SK-N-MC (cell line): ENCODE data around the gene DMAP1.

Source experiments
- DNase-seq: peaks from one replicate; pipeline ENCODE4 v3.0.0-alpha.2; 2011; ENCODE audit warnings: low read depth, low spot score
- H3K27ac ChIP-seq: fragments of 200-600 bp; sonication (generic); 2 replicates; pipeline ENCODE4 v1.5.1; 2016; ENCODE audit warnings: mixed run types
- H3K36me3 ChIP-seq: fragments of 200-600 bp; sonication (generic); 2 replicates; pipeline ENCODE4 v1.6.1; 2017; ENCODE audit warnings: antibody characterized with exemption, low read length, mixed read lengths; ENCODE audit not compliant: insufficient read depth
- H3K4me3 ChIP-seq: fragments of 200-600 bp; sonication (generic); 2 replicates; pipeline ENCODE4 v1.5.1; 2016
- H3K9ac ChIP-seq: fragments of 200-600 bp; sonication (generic); 2 replicates; pipeline ENCODE4 v1.8.0; 2017; ENCODE audit warnings: mixed run types, mixed read lengths; ENCODE audit not compliant: insufficient read length
- H3K9me3 ChIP-seq: fragments of 200-600 bp; sonication (generic); 2 replicates; pipeline ENCODE4 v1.6.1; 2017; ENCODE audit warnings: low read depth, mild to moderate bottlenecking, antibody characterized with exemption, low read length, moderate library complexity, mixed read lengths
- EZH2 ChIP-seq: fragments of 200-600 bp; sonication (generic); IDR thresholded peaks from one replicate; pipeline ENCODE4 v1.6.1; 2017; ENCODE audit warnings: antibody characterized with exemption
- FOXP2 ChIP-seq: optimal IDR thresholded peaks from 2 replicates; pipeline ENCODE3; 2011; ENCODE audit warnings: mild to moderate bottlenecking, moderate library complexity; ENCODE audit not compliant: insufficient read depth; ENCODE audit errors: extremely low read length, control extremely low read depth
- POLR2AphosphoS5 ChIP-seq: IDR thresholded peaks from 2 replicates; pipeline ENCODE4 v1.6.1; 2012; ENCODE audit warnings: mild to moderate bottlenecking, low read depth, low read length, borderline replicate concordance

DMAP1 gene

GRCh38 chr1:44222397-44223186 lies 9.3 kb downstream of the DMAP1 start:
- no peak overlapping the region for H3K27ac ChIP-seq
- no peak for DNase-seq
- peaks cover 39% of the 10 kb centered on the region; the same call in 1 of the 2 replicates for H3K36me3 ChIP-seq
- no peak overlapping the region for H3K4me3 ChIP-seq
- H3K9me3 ChIP-seq = no peaks in the 10 kb centered on the region
- TF ChIP-seq EZH2 (no peak), FOXP2 (no peak)
- H3K9ac ChIP-seq = no peak overlapping the region

- no peak for DNase-seq
- no peak overlapping the region for H3K4me3 ChIP-seq
- TF ChIP-seq EZH2 (no peak), FOXP2 (no peak), POLR2AphosphoS5 (no peak)
- no peak overlapping the region for H3K9ac ChIP-seq
- no peaks in the 10 kb centered on the region for H3K9me3 ChIP-seq
- H3K27ac ChIP-seq = no peak overlapping the region
- peaks cover 36% of the 10 kb centered on the region; the same call in 1 of the 2 replicates for H3K36me3 ChIP-seq
These were observed 9.9 kb downstream of the DMAP1 start for GRCh38 chr1:44223187-44223610.

GRCh38 chr1:44225761-44226160 lies 12.5 kb downstream of the DMAP1 start:
- Histone ChIP-seq H3K27ac (no peak overlapping the region), H3K9me3 (no peaks in the 10 kb centered on the region), H3K9ac (no peak overlapping the region), H3K36me3 (peaks cover 10% of the 10 kb centered on the region; the same call in 1 of the 2 replicates), H3K4me3 (no peak overlapping the region)
- no peak for DNase-seq
- TF ChIP-seq POLR2AphosphoS5 (no peak), FOXP2 (no peak), EZH2 (no peak)

GRCh38 chr1:44227211-44227610 lies 13.9 kb downstream of the DMAP1 start:
- peaks cover 10% of the 10 kb centered on the region; the same call in 1 of the 2 replicates for H3K36me3 ChIP-seq
- no peaks in the 10 kb centered on the region for H3K9me3 ChIP-seq
- no peak overlapping the region for H3K27ac ChIP-seq
- no peak overlapping the region for H3K4me3 ChIP-seq
- TF ChIP-seq EZH2 (no peak), POLR2AphosphoS5 (no peak), FOXP2 (no peak)
- no peak overlapping the region for H3K9ac ChIP-seq
- DNase-seq = no peak

DNA sequence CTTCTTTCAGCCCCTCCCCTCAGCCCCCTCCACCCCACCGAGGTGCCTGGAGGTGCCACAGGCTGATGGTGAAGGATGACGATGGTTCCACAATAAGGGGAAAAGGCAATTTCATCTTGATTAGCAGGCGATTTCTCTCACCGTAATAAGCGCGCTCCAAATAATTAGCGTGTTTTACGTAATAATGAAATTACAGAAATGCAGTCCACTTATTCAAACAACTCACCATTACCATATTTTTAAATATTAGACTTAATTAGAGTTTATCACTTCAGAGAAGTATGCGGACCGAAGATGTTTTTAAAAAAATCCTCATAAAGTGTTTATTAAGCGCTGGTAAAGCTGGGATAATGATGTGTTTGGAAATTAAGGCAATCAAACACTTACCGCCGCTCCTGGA lies 14.9 kb downstream of the DMAP1 start:
- H3K27ac ChIP-seq = no peak overlapping the region
- DNase-seq = no peak
- peaks cover 10% of the 10 kb centered on the region; the same call in 1 of the 2 replicates for H3K36me3 ChIP-seq
- no peak overlapping the region for H3K9ac ChIP-seq
- no peak overlapping the region for H3K4me3 ChIP-seq
- TF ChIP-seq POLR2AphosphoS5 (no peak), EZH2 (no peak), FOXP2 (no peak)
- no peaks in the 10 kb centered on the region for H3K9me3 ChIP-seq

DNA sequence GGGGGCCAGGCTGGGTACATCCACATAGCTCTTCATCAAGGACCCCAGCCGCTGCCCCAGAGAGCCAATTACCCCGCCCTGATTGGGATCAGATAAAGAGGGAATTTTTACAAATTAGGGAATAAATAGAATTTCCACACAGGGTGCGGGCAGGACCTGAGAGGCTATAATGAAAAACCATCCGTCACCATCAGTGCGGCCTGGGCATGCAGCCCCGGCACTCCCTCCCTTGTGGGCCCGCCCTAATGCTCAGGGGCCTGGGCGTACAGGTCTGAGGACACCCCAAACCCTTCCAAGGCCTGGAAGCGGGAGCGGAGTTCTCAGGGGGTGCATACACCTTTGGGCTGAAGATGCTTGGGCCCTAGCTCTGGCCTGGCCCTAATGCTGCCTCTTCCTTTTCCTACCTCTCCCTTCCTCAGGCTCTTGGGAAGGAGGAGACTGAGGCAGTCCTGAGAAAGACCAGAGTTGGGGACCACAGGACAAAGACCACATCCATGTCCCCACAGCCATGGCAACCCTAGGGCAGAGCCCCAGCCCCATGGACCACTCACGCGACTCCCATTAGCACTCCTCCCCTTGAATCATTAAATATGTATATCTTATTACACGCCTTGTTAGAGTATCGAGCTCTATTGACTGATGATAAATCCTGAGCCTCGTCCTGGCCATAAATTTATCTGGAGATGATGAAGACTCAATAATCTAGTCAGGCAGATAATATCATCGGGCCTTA lies 16.3 kb downstream of the DMAP1 start:
- H3K9ac ChIP-seq = no peak overlapping the region
- no peak overlapping the region for H3K27ac ChIP-seq
- H3K9me3 ChIP-seq = no peaks in the 10 kb centered on the region
- peaks cover 10% of the 10 kb centered on the region; the same call in 1 of the 2 replicates for H3K36me3 ChIP-seq
- TF ChIP-seq EZH2 = no peak
- no peak for TF ChIP-seq POLR2AphosphoS5
- TF ChIP-seq FOXP2 = no peak
- H3K4me3 ChIP-seq = no peak overlapping the region
- DNase-seq = no peak

GRCh38 chr1:44230796-44231195 lies 17.5 kb downstream of the DMAP1 start:
- peaks cover 10% of the 10 kb centered on the region; the same call in 1 of the 2 replicates for H3K36me3 ChIP-seq
- H3K4me3 ChIP-seq = no peak overlapping the region
- H3K27ac ChIP-seq = no peak overlapping the region
- H3K9ac ChIP-seq = no peak overlapping the region
- TF ChIP-seq POLR2AphosphoS5 (no peak), EZH2 (no peak), FOXP2 (no peak)
- DNase-seq = no peak
- H3K9me3 ChIP-seq = no peaks in the 10 kb centered on the region

DNA sequence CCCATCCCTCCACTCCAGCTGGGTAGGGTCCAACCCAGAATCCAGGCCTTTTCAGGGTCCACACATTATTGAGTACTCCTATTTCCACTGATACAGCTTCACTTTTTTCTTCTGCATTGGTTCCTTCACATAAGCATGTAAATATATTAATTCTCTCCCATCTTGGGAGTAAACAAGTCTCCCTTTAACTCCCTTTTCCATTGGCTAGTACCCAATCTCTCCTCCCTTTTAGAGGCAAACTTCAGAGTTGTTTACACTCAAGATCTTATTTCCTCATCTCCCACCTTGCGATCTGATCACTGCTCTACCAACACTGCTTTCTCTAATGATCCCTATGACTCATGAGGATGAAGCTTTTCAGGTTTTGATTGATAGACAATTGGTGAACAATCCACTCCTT lies 20.3 kb downstream of the DMAP1 start:
- H3K36me3 ChIP-seq = peaks cover 5% of the 10 kb centered on the region; the same call in 1 of the 2 replicates
- no peak for DNase-seq
- no peak for TF ChIP-seq EZH2
- no peak for TF ChIP-seq FOXP2
- no peak for TF ChIP-seq POLR2AphosphoS5
- no peaks in the 10 kb centered on the region for H3K9me3 ChIP-seq
- no peak overlapping the region for H3K27ac ChIP-seq
- H3K9ac ChIP-seq = no peak overlapping the region
- no peak overlapping the region for H3K4me3 ChIP-seq
